ENCODE results near the gene PARVA.
"Not testable (repeated sequence)": the region's sequence is repeated elsewhere in the genome, so short reads cannot be mapped to it uniquely, and the experiment has no call there.

DNA sequence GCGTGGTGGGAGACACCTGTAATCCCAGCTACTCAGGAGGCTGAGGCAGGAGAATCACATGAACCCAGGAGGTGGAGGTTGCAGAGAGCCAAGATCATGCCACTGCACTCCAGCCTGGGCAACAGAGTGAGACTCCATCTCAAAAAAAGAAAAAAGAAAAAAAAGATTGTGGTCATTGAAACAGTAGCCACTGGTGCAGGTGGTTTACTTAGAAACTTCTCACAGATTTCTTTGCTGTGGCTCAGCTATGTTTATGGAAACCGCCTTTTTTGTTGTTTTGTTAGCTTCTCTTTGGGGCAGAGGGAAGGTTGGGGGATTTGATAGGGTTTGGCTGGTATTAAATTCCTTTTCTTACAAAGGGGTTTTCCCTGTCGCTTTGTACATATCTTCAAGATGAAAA is 19.7 kb upstream of the PARVA start:
- TF ChIP-seq, protein P1, sequence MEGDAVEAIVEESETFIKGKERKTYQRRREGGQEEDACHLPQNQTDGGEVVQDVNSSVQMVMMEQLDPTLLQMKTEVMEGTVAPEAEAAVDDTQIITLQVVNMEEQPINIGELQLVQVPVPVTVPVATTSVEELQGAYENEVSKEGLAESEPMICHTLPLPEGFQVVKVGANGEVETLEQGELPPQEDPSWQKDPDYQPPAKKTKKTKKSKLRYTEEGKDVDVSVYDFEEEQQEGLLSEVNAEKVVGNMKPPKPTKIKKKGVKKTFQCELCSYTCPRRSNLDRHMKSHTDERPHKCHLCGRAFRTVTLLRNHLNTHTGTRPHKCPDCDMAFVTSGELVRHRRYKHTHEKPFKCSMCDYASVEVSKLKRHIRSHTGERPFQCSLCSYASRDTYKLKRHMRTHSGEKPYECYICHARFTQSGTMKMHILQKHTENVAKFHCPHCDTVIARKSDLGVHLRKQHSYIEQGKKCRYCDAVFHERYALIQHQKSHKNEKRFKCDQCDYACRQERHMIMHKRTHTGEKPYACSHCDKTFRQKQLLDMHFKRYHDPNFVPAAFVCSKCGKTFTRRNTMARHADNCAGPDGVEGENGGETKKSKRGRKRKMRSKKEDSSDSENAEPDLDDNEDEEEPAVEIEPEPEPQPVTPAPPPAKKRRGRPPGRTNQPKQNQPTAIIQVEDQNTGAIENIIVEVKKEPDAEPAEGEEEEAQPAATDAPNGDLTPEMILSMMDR (conservative IDR thresholded peaks at IDR 0.05 in 1 of 2, IDR thresholded peaks at IDR 0.05 in 1 of 2; ENCODE audit: low read depth in 1 of 2, low read length in 2 of 2): not testable (repeated sequence)
- TF ChIP-seq EZH2 (IDR thresholded peaks at IDR 0.05; ENCODE audit: low read length, missing control alignments): not testable (repeated sequence)
